SK-N-SH (cell line): ENCODE measurements around the gene MAML3. TPM values are rescaled to one million over a fixed set of nuclear protein-coding genes. Genes with fewer than 3 reads are reported as not detected.

Source experiments
- CTCF ChIA-PET: fragments of 300-600, 350-600 bp; formaldehyde crosslinking; extraction: SDS; loops from one replicate; lab custom pipeline; 2021; lab: Yijun Ruan, JAX
- POLR2A ChIA-PET: fragments of 350-600 bp; sonication (Branson Sonifier 250); formaldehyde crosslinking; extraction: SDS; loops from one replicate; lab custom pipeline; 2020; ENCODE audit warnings: antibody characterized with exemption, inconsistent platforms; lab: Yijun Ruan, JAX
- DNase-seq: peaks from one replicate; pipeline ENCODE4 v3.0.0; 2012
- H2AFZ ChIP-seq: fragments of 200-600 bp; sonication (generic); 2 replicates; pipeline ENCODE4 v1.8.1; 2016; ENCODE audit warnings: antibody characterized with exemption, mild to moderate bottlenecking, low read depth
- H3F3A ChIP-seq: fragments of 200-600 bp; sonication (generic); replicated peaks from 2 replicates; pipeline ENCODE3; 2016; ENCODE audit warnings: antibody characterized with exemption, mild to moderate bottlenecking; ENCODE audit not compliant: insufficient read depth
- H3K27ac ChIP-seq, 2 experiments: fragments of 200-500 bp in 1 of 2; fragments of 200-600 bp in 1 of 2; sonication (Bioruptor generic) in 1 of 2; sonication (generic), shearing (Covaris generic) in 1 of 2; 2 replicates each; pipeline versions ENCODE4 v1.5.1 to v1.6.1; 2014 to 2016; ENCODE audit warnings: low read depth in 2 of 2, inconsistent platforms in 1 of 2, low read length in 1 of 2, mild to moderate bottlenecking in 1 of 2, mixed read lengths in 1 of 2
- H3K27me3 ChIP-seq: fragments of 200-600 bp; sonication (generic), shearing (Covaris generic); 2 replicates; pipeline ENCODE4 v1.6.1; 2016; ENCODE audit warnings: mixed run types; ENCODE audit not compliant: insufficient read depth
- H3K36me3 ChIP-seq, 2 experiments: fragments of 200-500 bp in 1 of 2; fragments of 200-600 bp in 1 of 2; sonication (Bioruptor generic) in 1 of 2; sonication (generic) in 1 of 2; replicated peaks in 1 of 2; 2 replicates each; pipeline versions ENCODE3 to v1.5.1; 2014 to 2016; ENCODE audit warnings: low read length in 1 of 2, mild to moderate bottlenecking in 1 of 2; ENCODE audit not compliant: insufficient read depth in 2 of 2, control insufficient read depth in 1 of 2
- H3K4me1 ChIP-seq, 2 experiments: fragments of 200-500 bp in 1 of 2; fragments of 200-600 bp in 1 of 2; sonication (Bioruptor generic) in 1 of 2; sonication (generic), shearing (Covaris generic) in 1 of 2; 2 replicates each; pipeline versions ENCODE4 v1.5.1 to v1.6.1; 2014 to 2016; ENCODE audit warnings: low read depth in 1 of 2, low read length in 1 of 2, mixed run types in 1 of 2; ENCODE audit not compliant: insufficient read depth in 2 of 2, control insufficient read depth in 1 of 2
- H3K4me2 ChIP-seq: fragments of 200-600 bp; sonication (generic), shearing (Covaris generic); 2 replicates; pipeline ENCODE4 v1.6.1; 2017; ENCODE audit warnings: mixed run types
- H3K4me3 ChIP-seq, 2 experiments: fragments of 200-500 bp in 1 of 2; fragments of 200-600 bp in 1 of 2; sonication (Bioruptor generic) in 1 of 2; sonication (generic), shearing (Covaris generic) in 1 of 2; 2 replicates each; pipeline versions ENCODE4 v1.5.1 to v1.8.1; 2014 to 2016; ENCODE audit warnings: low read depth in 2 of 2, inconsistent platforms in 1 of 2, low read length in 1 of 2, mild to moderate bottlenecking in 1 of 2, mixed read lengths in 1 of 2, moderate library complexity in 1 of 2
- H3K79me2 ChIP-seq: fragments of 200-600 bp; sonication (generic); 2 replicates; pipeline ENCODE4 v1.8.1; 2017; ENCODE audit warnings: mild to moderate bottlenecking; ENCODE audit not compliant: insufficient read depth
- H3K9ac ChIP-seq: fragments of 200-600 bp; sonication (generic); 2 replicates; pipeline ENCODE4 v1.6.1; 2017; ENCODE audit warnings: mixed run types
- H3K9me2 ChIP-seq: fragments of 200-600 bp; sonication (generic); 2 replicates; pipeline ENCODE4 v1.6.1; 2017; ENCODE audit warnings: mixed run types
- H3K9me3 ChIP-seq: fragments of 200-600 bp; sonication (generic); 2 replicates; pipeline ENCODE4 v1.6.1; 2017; ENCODE audit warnings: mixed run types, mild to moderate bottlenecking, moderate library complexity
- H4K20me1 ChIP-seq: fragments of 200-600 bp; sonication (generic); 2 replicates; pipeline ENCODE4 v1.6.1; 2017; ENCODE audit warnings: mild to moderate bottlenecking, mixed run types; ENCODE audit not compliant: insufficient read depth
- EP300 ChIP-seq, 2 experiments: IDR thresholded peaks; 2 replicates each; pipeline versions ENCODE4 v1.4.0 to v1.6.1; 2012; ENCODE audit warnings: borderline replicate concordance in 1 of 2, low read depth in 1 of 2, low read length in 1 of 2
- EZH2phosphoT487 ChIP-seq: fragments of 200-600 bp; sonication (generic); IDR thresholded peaks from 2 replicates; pipeline ENCODE4 v1.6.1; 2017; ENCODE audit warnings: low read depth, mixed run types, mild to moderate bottlenecking, antibody characterized with exemption, moderate library complexity, borderline replicate concordance
- FOXJ3 ChIP-seq: sonication (generic); formaldehyde crosslinking; IDR thresholded peaks from 2 replicates; pipeline ENCODE4 v1.5.1; 2020; ENCODE audit warnings: mild to moderate bottlenecking, missing genetic modification reagents
- FOXM1 ChIP-seq: IDR thresholded peaks from 2 replicates; pipeline ENCODE4 v1.4.0; 2012; ENCODE audit warnings: low read depth, mild to moderate bottlenecking
- IRF3 ChIP-seq: fragments of 150-350 bp; IDR thresholded peaks from 2 replicates; pipeline ENCODE4 v1.6.1; 2016; ENCODE audit warnings: mild to moderate bottlenecking, low read depth, low read length
- JUND ChIP-seq: IDR thresholded peaks from 2 replicates; pipeline ENCODE4 v1.4.0; 2012
- MEF2A ChIP-seq: IDR thresholded peaks from 2 replicates; pipeline ENCODE4 v1.4.0; 2012; ENCODE audit warnings: low read depth, borderline replicate concordance
- MXI1 ChIP-seq: IDR thresholded peaks from 2 replicates; pipeline ENCODE4 v1.6.1; 2012; ENCODE audit warnings: mild to moderate bottlenecking, low read depth, low read length, improper control_type of control experiment
- NFIC ChIP-seq: IDR thresholded peaks from 2 replicates; pipeline ENCODE4 v1.4.0; 2012; ENCODE audit warnings: borderline replicate concordance
- PBX3 ChIP-seq: IDR thresholded peaks from 2 replicates; pipeline ENCODE4; 2012
- POLR2AphosphoS5 ChIP-seq: IDR thresholded peaks from 2 replicates; pipeline ENCODE4 v1.6.1; 2012; ENCODE audit warnings: low read depth, low read length
- RAD21 ChIP-seq: IDR thresholded peaks from 2 replicates; pipeline ENCODE4 v1.6.1; 2012; ENCODE audit warnings: mild to moderate bottlenecking, low read length
- RCOR1 ChIP-seq: fragments of 150-350 bp; IDR thresholded peaks from 2 replicates; pipeline ENCODE4 v1.6.1; 2017; ENCODE audit warnings: antibody characterized with exemption, low read length
- SMC3 ChIP-seq: IDR thresholded peaks from 2 replicates; pipeline ENCODE4 v1.6.1; 2012; ENCODE audit warnings: low read depth, low read length, improper control_type of control experiment
- TCF12 ChIP-seq: IDR thresholded peaks from 2 replicates; pipeline ENCODE4 v1.4.0; 2012
- YY1 ChIP-seq: IDR thresholded peaks from 2 replicates; pipeline ENCODE4 v1.4.0; 2012; ENCODE audit warnings: low read depth, mild to moderate bottlenecking
- ZBTB33 ChIP-seq: IDR thresholded peaks from 2 replicates; pipeline ENCODE4 v1.4.0; 2012; ENCODE audit warnings: low read depth, borderline replicate concordance
- WGBS: methylation state at CpG from one replicate; pipeline ENCODE4 v1.1.6; 2017; ENCODE audit warnings: low lambda C conversion rate; 5-methylcytosine and 5-hydroxymethylcytosine counted together
- polyA plus RNA-seq, 3 experiments: library from polyadenylated mRNA; depleted of rRNA; stranded (reverse); fragments of >200 nt; gene quantifications; 2 replicates each; pipeline ENCODE4 v1.2.3, GENCODE V29; 2012
- TF ChIP-seq, protein P1 (sequence below): fragments of 150-350 bp; IDR thresholded peaks from 2 replicates; pipeline ENCODE4 v1.6.1; 2017; ENCODE audit warnings: antibody characterized with exemption, low read length, low read depth, borderline replicate concordance
- TF ChIP-seq, protein P2 (sequence below): fragments of 200-600 bp; sonication (generic); IDR thresholded peaks from 2 replicates; pipeline ENCODE4 v1.6.1; 2017; ENCODE audit warnings: antibody characterized with exemption, mild to moderate bottlenecking, moderate library complexity

The MAML3 gene
- polyA plus RNA-seq, 1 of the 3 experiments (the other 2 are of a cell fraction): 5.3 TPM

GRCh38 chr4:140038031-140038533, 115.9 kb downstream of the MAML3 start:
- TF ChIP-seq FOXM1: no peak
- TF ChIP-seq EP300 (IDR thresholded peaks at IDR 0.05; ENCODE audit: borderline replicate concordance in 1 of 2, low read depth in 1 of 2, low read length in 1 of 2): 0 out of 4 replicates have a peak, but pooled peaks of 1 of the 2 experiments have one; percentile 10
- 0 out of 2 replicates have a peak, but pooled peaks have one; percentile 17 for TF ChIP-seq POLR2AphosphoS5
- 0 out of 2 replicates have a peak, but pooled peaks have one; percentile 4 for TF ChIP-seq JUND
- TF ChIP-seq NFIC: peak; percentile 49; the same call in 1 of the 2 replicates
- TF ChIP-seq TCF12: peak; percentile 61
- 0 out of 2 replicates have a peak, but pooled peaks have one; percentile 17 for TF ChIP-seq MEF2A
- TF ChIP-seq RCOR1: no peak
- TF ChIP-seq YY1: no peak
- TF ChIP-seq, all 33 proteins: peak for 6
- peak overlapping the region; percentile 59 to 97 for H3K27ac ChIP-seq
- H3K4me2 ChIP-seq: peak overlapping the region; percentile 67
- ChIA-PET POLR2A (interaction anchor here (1.7 kb wide), 1 partner anchor 11 kb away, joined by 3 read pairs; no protein-coding TSS in a partner anchor), CTCF (interaction anchor here (1.0 to 1.1 kb wide), 3 partner anchors 14 to 114 kb away, joined by 3 to 4 read pairs (median 3); no protein-coding TSS in a partner anchor)
- H3F3A ChIP-seq: peaks cover 22% of the 10 kb centered on the region
- H3K4me3 ChIP-seq: 0 out of 4 replicates have a peak overlapping the region, but pooled peaks of 1 of the 2 experiments have one; percentile 16
- 29% methylated on average over 3 of the region's 3 CpGs for WGBS
- peaks cover 9 to 12% of the 10 kb centered on the region in 2 experiments for H3K4me1 ChIP-seq
- DNase-seq: no peak
- no peaks in the 10 kb centered on the region for H4K20me1 ChIP-seq
- H3K9me2 ChIP-seq: no peaks in the 10 kb centered on the region
- no peaks in the 10 kb centered on the region; the same call in 1 of the 2 replicates for H3K79me2 ChIP-seq
- H3K36me3 ChIP-seq: no peaks in the 10 kb centered on the region
- peak overlapping the region; percentile 73 for H3K9ac ChIP-seq
- no peak overlapping the region for H2AFZ ChIP-seq
- no peaks in the 10 kb centered on the region for H3K27me3 ChIP-seq
- H3K9me3 ChIP-seq: no peaks in the 10 kb centered on the region

DNA sequence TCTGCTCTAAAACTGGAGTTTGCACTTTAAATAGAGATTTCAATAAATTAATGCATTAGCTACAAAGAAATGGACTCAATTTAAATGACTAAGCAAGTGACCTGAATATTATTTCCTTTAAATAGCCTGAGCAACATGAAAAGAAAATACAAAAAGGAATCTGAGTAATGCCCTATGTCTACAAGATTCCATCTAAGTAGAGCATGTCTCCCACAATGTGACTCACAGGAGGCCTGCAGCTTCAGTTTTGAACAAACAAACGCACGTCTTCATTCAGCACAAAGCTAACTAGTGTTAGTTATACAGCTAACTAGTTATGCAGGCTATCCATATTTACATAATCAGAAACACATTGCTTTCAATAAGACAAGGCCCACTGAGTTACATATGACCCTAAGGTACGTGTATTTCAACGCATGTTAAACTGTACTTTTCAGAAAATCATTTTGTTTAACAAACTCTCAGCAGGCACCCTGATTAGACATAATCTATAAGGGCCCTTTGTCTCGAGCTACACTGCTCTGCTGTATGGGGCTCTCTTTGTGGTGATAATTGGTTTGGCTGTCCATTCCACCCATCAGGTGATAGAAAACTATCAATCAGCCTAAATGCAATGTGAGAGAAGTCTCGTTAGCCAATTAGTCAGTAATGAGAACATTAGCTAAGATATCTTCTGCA, 116.5 kb downstream of the MAML3 start:
- peak overlapping the region; percentile 73 for H3K9ac ChIP-seq
- peaks cover 9 to 13% of the 10 kb centered on the region in 2 experiments for H3K4me1 ChIP-seq
- DNase-seq: no peak
- no peaks in the 10 kb centered on the region for H3K27me3 ChIP-seq
- peaks cover 22% of the 10 kb centered on the region for H3F3A ChIP-seq
- WGBS: 44% methylated on average over 6 of the region's 6 CpGs
- POLR2A ChIA-PET: no interaction called here
- H2AFZ ChIP-seq: no peak overlapping the region
- H3K79me2 ChIP-seq: no peaks in the 10 kb centered on the region; the same call in 1 of the 2 replicates
- 0 out of 4 replicates have a peak overlapping the region, but pooled peaks of 1 of the 2 experiments have one; percentile 16 for H3K4me3 ChIP-seq
- H3K36me3 ChIP-seq: no peaks in the 10 kb centered on the region
- H3K9me3 ChIP-seq: no peaks in the 10 kb centered on the region
- no peaks in the 10 kb centered on the region for H4K20me1 ChIP-seq
- no peaks in the 10 kb centered on the region for H3K9me2 ChIP-seq
- CTCF ChIA-PET: interaction anchor here (0.6 to 1.2 kb wide), 4 partner anchors 111 to 329 kb away, joined by 3 read pairs; no protein-coding TSS in a partner anchor
- peak overlapping the region; percentile 64 to 97 for H3K27ac ChIP-seq
- peak overlapping the region; percentile 67 for H3K4me2 ChIP-seq
- TF ChIP-seq FOXJ3 (no peak), IRF3 (no peak), EZH2phosphoT487 (no peak), RAD21 (no peak), PBX3 (peak; percentile 55), TCF12 (peak; percentile 82), MEF2A (peak; percentile 82), SMC3 (no peak), MXI1 (no peak), ZBTB33 (no peak), RCOR1 (no peak)
- TF ChIP-seq, protein P1, sequence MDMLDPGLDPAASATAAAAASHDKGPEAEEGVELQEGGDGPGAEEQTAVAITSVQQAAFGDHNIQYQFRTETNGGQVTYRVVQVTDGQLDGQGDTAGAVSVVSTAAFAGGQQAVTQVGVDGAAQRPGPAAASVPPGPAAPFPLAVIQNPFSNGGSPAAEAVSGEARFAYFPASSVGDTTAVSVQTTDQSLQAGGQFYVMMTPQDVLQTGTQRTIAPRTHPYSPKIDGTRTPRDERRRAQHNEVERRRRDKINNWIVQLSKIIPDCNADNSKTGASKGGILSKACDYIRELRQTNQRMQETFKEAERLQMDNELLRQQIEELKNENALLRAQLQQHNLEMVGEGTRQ: no peak
- TF ChIP-seq, protein P2, sequence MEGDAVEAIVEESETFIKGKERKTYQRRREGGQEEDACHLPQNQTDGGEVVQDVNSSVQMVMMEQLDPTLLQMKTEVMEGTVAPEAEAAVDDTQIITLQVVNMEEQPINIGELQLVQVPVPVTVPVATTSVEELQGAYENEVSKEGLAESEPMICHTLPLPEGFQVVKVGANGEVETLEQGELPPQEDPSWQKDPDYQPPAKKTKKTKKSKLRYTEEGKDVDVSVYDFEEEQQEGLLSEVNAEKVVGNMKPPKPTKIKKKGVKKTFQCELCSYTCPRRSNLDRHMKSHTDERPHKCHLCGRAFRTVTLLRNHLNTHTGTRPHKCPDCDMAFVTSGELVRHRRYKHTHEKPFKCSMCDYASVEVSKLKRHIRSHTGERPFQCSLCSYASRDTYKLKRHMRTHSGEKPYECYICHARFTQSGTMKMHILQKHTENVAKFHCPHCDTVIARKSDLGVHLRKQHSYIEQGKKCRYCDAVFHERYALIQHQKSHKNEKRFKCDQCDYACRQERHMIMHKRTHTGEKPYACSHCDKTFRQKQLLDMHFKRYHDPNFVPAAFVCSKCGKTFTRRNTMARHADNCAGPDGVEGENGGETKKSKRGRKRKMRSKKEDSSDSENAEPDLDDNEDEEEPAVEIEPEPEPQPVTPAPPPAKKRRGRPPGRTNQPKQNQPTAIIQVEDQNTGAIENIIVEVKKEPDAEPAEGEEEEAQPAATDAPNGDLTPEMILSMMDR: no peak
